Pancreas (tissue), 10 donors: ENCODE results near the gene ATAD3A. TPM values are rescaled to one million over a fixed set of nuclear protein-coding genes. Genes with fewer than 3 reads are reported as not detected.

Experiments
- ATAC-seq, 4 donors: fragments of 200-7000 bp; cut with Tn5 transposase; one replicate each; pipeline versions ENCODE4 v1.8.0 to v1.9.1; 2020; ENCODE audit warnings: mild to moderate bottlenecking in 4 of 4, moderate library complexity in 4 of 4
- DNase-seq, 6 donors: peaks; one replicate each; pipeline ENCODE4 v3.0.0-alpha.2; 2020
- FAIRE-seq: peaks from 2 replicates; lab custom pipeline; 2012; peaks lifted over from hg19 to GRCh38; lab: Jason Lieb, UNC
- H3K27ac ChIP-seq, 4 donors: fragments of 200-600 bp; sonication (generic); 1 replicate in 3 of 4; 2 replicates in 1 of 4; pipeline versions ENCODE4 v1.5.0 to v1.8.0; 2020
- H3K27me3 ChIP-seq, 4 donors: fragments of 200-600 bp; one replicate each; pipeline ENCODE4 v1.8.0; 2021
- H3K36me3 ChIP-seq, 3 donors: fragments of 200-600 bp; sonication (generic) in 1 of 3; one replicate each; pipeline versions ENCODE4 v1.5.0 to v1.8.0; 2020 to 2021
- H3K4me1 ChIP-seq, 3 donors: fragments of 200-600 bp; one replicate each; pipeline ENCODE4 v1.8.0; 2021
- H3K4me3 ChIP-seq, 4 donors: fragments of 200-600 bp; sonication (generic) in 2 of 4; one replicate each; pipeline versions ENCODE4 v1.5.0 to v1.8.0; 2020 to 2021
- H3K9me3 ChIP-seq, 4 donors: fragments of 200-600 bp; one replicate each; pipeline ENCODE4 v1.8.0; 2021
- WGBS, 2 donors: extraction: QIAGEN DNeasy Blood & Tissue Kit; methylation state at CpG; one replicate each; pipeline ENCODE4 v1.1.7; 2013; 5-methylcytosine and 5-hydroxymethylcytosine counted together
- intact Hi-C, 3 donors: fragments of 100-400 bp; cut with DNase I; formaldehyde crosslinking; loops; one replicate each; pipeline versions ENCODE4 v1.11.1 to v1.14.2; 2022
- polyA plus RNA-seq, 2 donors: library from polyadenylated mRNA; stranded (reverse); fragments of 200-250 nt; gene quantifications; one replicate each; pipeline ENCODE4 v1.2.3, GENCODE V29; 2013
- total RNA-seq, 6 donors: library from RNA; stranded (reverse); fragmentation: NEBNext Ultra II Directional in 4 of 6; extraction: Animal tissue kit (Norgen Biotek cat#: 25700) in 4 of 6; gene quantifications; one replicate each; pipeline versions ENCODE4 v1.2.1 to v1.2.4, GENCODE V29; 2021 to 2023
- TF ChIP-seq, protein P1 (sequence below), 4 donors: fragments of 200-600 bp; sonication (generic) in 3 of 4; IDR thresholded peaks; one replicate each; pipeline versions ENCODE4 v1.5.0 to v1.8.0; 2021; ENCODE audit warnings: antibody characterized with exemption in 4 of 4
- donor health status: healthy with polysubstance abuse.
- donor health status: DM: no; HTN: no; CAD: no; lungs with moderate emphysema.
- donor health status: DM: no; HTN: no; CAD: no.
- donor health status: control.
- donor health status: control.
- donor health status: Bipolar disorder and iron deficiency.
- donor health status: DM: yes; HTN: yes; CAD: no.
- donor health status: DM: no; HTN: no; CAD: no.
- donor health status: DM: no; HTN: no; CAD: no.
- donor health status: DM: yes; HTN: yes; CAD: no.

ATAD3A gene
- total and polyA plus RNA-seq, 8 donors = 8.0 to 33.8 (median 17.1) TPM

DNA sequence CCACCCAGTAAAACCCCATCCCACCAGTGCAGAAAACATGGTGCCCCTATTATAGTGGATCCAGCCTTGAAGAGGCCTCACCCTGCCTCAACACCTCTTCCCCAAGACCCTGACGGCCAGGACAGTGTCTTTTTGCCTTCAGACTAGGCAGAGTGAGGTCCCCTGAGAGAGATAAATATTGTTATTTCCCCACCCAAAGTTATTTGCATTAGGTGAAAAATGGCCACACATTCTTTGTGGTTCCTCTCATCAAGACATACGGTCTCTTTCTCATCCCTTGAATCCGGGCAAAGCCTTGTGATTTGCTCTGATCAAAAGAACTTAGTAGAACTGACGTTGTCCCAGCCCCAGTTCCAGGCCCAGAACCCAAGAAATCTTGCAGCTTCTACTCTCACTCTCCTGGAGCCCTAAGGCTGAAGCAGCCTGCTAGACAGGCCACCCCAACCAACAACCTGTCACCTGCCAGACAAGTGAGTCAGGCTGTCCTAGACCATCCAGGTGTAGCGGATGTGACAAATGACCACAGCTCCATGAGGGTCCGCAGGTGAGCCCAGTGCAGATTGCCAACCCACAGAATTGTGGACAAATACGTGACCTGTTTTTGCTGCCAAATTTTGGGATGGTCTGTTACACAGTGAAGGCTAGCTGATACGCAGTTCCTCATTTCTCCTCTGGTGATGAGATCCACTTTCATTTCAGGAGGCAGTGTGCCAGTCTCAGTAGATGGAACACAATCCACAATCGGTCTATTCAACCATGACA, 70.8 kb downstream of the ATAD3A start:
- no peaks in the 10 kb centered on the region for H3K9me3 ChIP-seq
- no peak overlapping the region for H3K4me3 ChIP-seq
- no peak for ATAC-seq
- intact Hi-C loops = no loop called here
- H3K36me3 ChIP-seq = no peaks in the 10 kb centered on the region
- no peak for FAIRE-seq
- H3K27ac ChIP-seq = no peak overlapping the region
- WGBS, 2 donors = 64 to 71% methylated on average over 9 of the region's 9 CpGs
- peak in 1 of 6 donors; percentile 3 for DNase-seq
- no peaks in the 10 kb centered on the region for H3K4me1 ChIP-seq
- no peaks in the 10 kb centered on the region for H3K27me3 ChIP-seq
- TF ChIP-seq, protein P1, sequence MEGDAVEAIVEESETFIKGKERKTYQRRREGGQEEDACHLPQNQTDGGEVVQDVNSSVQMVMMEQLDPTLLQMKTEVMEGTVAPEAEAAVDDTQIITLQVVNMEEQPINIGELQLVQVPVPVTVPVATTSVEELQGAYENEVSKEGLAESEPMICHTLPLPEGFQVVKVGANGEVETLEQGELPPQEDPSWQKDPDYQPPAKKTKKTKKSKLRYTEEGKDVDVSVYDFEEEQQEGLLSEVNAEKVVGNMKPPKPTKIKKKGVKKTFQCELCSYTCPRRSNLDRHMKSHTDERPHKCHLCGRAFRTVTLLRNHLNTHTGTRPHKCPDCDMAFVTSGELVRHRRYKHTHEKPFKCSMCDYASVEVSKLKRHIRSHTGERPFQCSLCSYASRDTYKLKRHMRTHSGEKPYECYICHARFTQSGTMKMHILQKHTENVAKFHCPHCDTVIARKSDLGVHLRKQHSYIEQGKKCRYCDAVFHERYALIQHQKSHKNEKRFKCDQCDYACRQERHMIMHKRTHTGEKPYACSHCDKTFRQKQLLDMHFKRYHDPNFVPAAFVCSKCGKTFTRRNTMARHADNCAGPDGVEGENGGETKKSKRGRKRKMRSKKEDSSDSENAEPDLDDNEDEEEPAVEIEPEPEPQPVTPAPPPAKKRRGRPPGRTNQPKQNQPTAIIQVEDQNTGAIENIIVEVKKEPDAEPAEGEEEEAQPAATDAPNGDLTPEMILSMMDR (IDR thresholded peaks at IDR 0.05) = no peak

GRCh38 chr1:1583347-1584010, 71.5 kb downstream of the ATAD3A start:
- Histone ChIP-seq H3K27ac (no peak overlapping the region), H3K4me3 (no peak overlapping the region), H3K27me3 (no peaks in the 10 kb centered on the region), H3K36me3 (no peaks in the 10 kb centered on the region), H3K4me1 (no peaks in the 10 kb centered on the region), H3K9me3 (no peaks in the 10 kb centered on the region)
- WGBS, 2 donors = 77 to 81% methylated on average over 23 of the region's 23 CpGs
- DNase-seq = peak in 1 of 6 donors; percentile 30
- ATAC-seq = no peak
- FAIRE-seq = no peak
- intact Hi-C loops = no loop called here
- TF ChIP-seq, protein P1 (IDR thresholded peaks at IDR 0.05) = no peak

Other genes starting within 250 kb of the ATAD3A start
- 10 to 100 TPM; 20.8 to 30.4 (median 22.3) TPM for gene UBE2J2, start 238.3 kb upstream of the ATAD3A start, total RNA-seq
- 10 to 100 TPM; 34.1 to 44.5 TPM for gene UBE2J2, start 238.3 kb upstream of the ATAD3A start, polyA plus RNA-seq
- 1 to 10 TPM in 5 of 6 donors, under 1 TPM in 1; 0.66 to 6.1 (median 1.6) TPM for gene SCNN1D, start 231.7 kb upstream of the ATAD3A start, total RNA-seq
- 10 to 100 TPM; 20.6 to 22.0 TPM for gene SCNN1D, start 231.7 kb upstream of the ATAD3A start, polyA plus RNA-seq
- gene ACAP3, start 204.2 kb upstream of the ATAD3A start, total RNA-seq = 10 to 100 TPM; 15.2 to 31.4 (median 18.7) TPM
- 100 to 1,000 TPM in 1 of 2 donors, 10 to 100 TPM in 1; 76.0 to 133 TPM for gene ACAP3, start 204.2 kb upstream of the ATAD3A start, polyA plus RNA-seq
- 10 to 100 TPM in 2 of 6 donors, 1 to 10 TPM in 4; 7.5 to 11.3 (median 9.7) TPM for gene PUSL1, start 203.6 kb upstream of the ATAD3A start, total RNA-seq
- gene PUSL1, start 203.6 kb upstream of the ATAD3A start, polyA plus RNA-seq = 10 to 100 TPM; 14.6 to 23.2 TPM
- gene INTS11, start 187.5 kb upstream of the ATAD3A start, total RNA-seq = 10 to 100 TPM; 33.4 to 60.5 (median 56.8) TPM
- 100 to 1,000 TPM; 268 to 311 TPM for gene INTS11, start 187.5 kb upstream of the ATAD3A start, polyA plus RNA-seq
- gene CPTP, start 187.4 kb upstream of the ATAD3A start, total RNA-seq = 10 to 100 TPM in 5 of 6 donors, 1 to 10 TPM in 1; 8.0 to 14.8 (median 10.7) TPM
- gene CPTP, start 187.4 kb upstream of the ATAD3A start, polyA plus RNA-seq = 10 to 100 TPM; 11.3 to 22.0 TPM
- under 1 TPM; 0.04 to 0.41 (median 0.08) TPM for gene TAS1R3, start 180.9 kb upstream of the ATAD3A start, total RNA-seq
- gene TAS1R3, start 180.9 kb upstream of the ATAD3A start, polyA plus RNA-seq = under 1 TPM; 0.21 to 0.34 TPM
- gene DVL1, start 162.7 kb upstream of the ATAD3A start, total RNA-seq = 10 to 100 TPM; 30.6 to 54.0 (median 48.3) TPM
- 100 to 1,000 TPM in 1 of 2 donors, 10 to 100 TPM in 1; 80.5 to 103 TPM for gene DVL1, start 162.7 kb upstream of the ATAD3A start, polyA plus RNA-seq
- gene MXRA8, start 153.6 kb upstream of the ATAD3A start, total RNA-seq = 10 to 100 TPM in 3 of 6 donors, 1 to 10 TPM in 3; 1.6 to 35.8 (median 7.6) TPM
- 10 to 100 TPM; 16.8 to 17.6 TPM for gene MXRA8, start 153.6 kb upstream of the ATAD3A start, polyA plus RNA-seq
- 10 to 100 TPM; 52.8 to 83.8 (median 57.7) TPM for gene AURKAIP1, start 137.0 kb upstream of the ATAD3A start, total RNA-seq
- gene AURKAIP1, start 137.0 kb upstream of the ATAD3A start, polyA plus RNA-seq = 100 to 1,000 TPM; 150 to 161 TPM
- gene CCNL2, start 112.8 kb upstream of the ATAD3A start, total RNA-seq = 100 to 1,000 TPM in 1 of 6 donors, 10 to 100 TPM in 5; 49.2 to 124 (median 77.1) TPM
- gene CCNL2, start 112.8 kb upstream of the ATAD3A start, polyA plus RNA-seq = 100 to 1,000 TPM; 270 to 409 TPM
- gene MRPL20, start 104.9 kb upstream of the ATAD3A start, total RNA-seq = 10 to 100 TPM; 42.1 to 71.8 (median 49.1) TPM
- 100 to 1,000 TPM in 1 of 2 donors, 10 to 100 TPM in 1; 69.0 to 121 TPM for gene MRPL20, start 104.9 kb upstream of the ATAD3A start, polyA plus RNA-seq
- 10 to 100 TPM in 3 of 6 donors, 1 to 10 TPM in 3; 2.3 to 16.1 (median 10.7) TPM for gene ANKRD65, start 90.9 kb upstream of the ATAD3A start, total RNA-seq
- gene ANKRD65, start 90.9 kb upstream of the ATAD3A start, polyA plus RNA-seq = 10 to 100 TPM; 22.1 to 41.8 TPM
- gene VWA1, start 76.5 kb upstream of the ATAD3A start, total RNA-seq = 100 to 1,000 TPM in 2 of 6 donors, 10 to 100 TPM in 4; 25.4 to 138 (median 52.9) TPM
- gene VWA1, start 76.5 kb upstream of the ATAD3A start, polyA plus RNA-seq = 10 to 100 TPM; 53.3 to 58.7 TPM
- gene ATAD3C, start 62.5 kb upstream of the ATAD3A start, total RNA-seq = 1 to 10 TPM; 2.4 to 9.5 (median 5.8) TPM
- 10 to 100 TPM; 11.4 to 22.0 TPM for gene ATAD3C, start 62.5 kb upstream of the ATAD3A start, polyA plus RNA-seq
- gene ATAD3B, start 40.4 kb upstream of the ATAD3A start, total RNA-seq = 10 to 100 TPM in 4 of 6 donors, 1 to 10 TPM in 2; 4.4 to 14.1 (median 11.5) TPM
- 10 to 100 TPM; 57.2 to 78.9 TPM for gene ATAD3B, start 40.4 kb upstream of the ATAD3A start, polyA plus RNA-seq
- 1 to 10 TPM in 1 of 6 donors, under 1 TPM in 4, not detected in 1; 0.22 to 1.0 (median 0.49) TPM for gene TMEM240, start 28.5 kb downstream of the ATAD3A start, total RNA-seq
- gene TMEM240, start 28.5 kb downstream of the ATAD3A start, polyA plus RNA-seq = 1 to 10 TPM; 2.5 to 3.6 TPM
- 10 to 100 TPM; 49.2 to 63.2 (median 54.4) TPM for gene SSU72, start 62.7 kb downstream of the ATAD3A start, total RNA-seq
- 10 to 100 TPM; 57.9 to 74.3 TPM for gene SSU72, start 62.7 kb downstream of the ATAD3A start, polyA plus RNA-seq
- gene FNDC10, start 88.0 kb downstream of the ATAD3A start, total RNA-seq = 1 to 10 TPM in 2 of 6 donors, under 1 TPM in 4; 0.28 to 2.4 (median 0.71) TPM
- 1 to 10 TPM; 1.6 to 2.3 TPM for gene FNDC10, start 88.0 kb downstream of the ATAD3A start, polyA plus RNA-seq
- 10 to 100 TPM; 27.4 to 60.8 (median 32.4) TPM for gene MIB2, start 103.3 kb downstream of the ATAD3A start, total RNA-seq
- 100 to 1,000 TPM; 140 to 253 TPM for gene MIB2, start 103.3 kb downstream of the ATAD3A start, polyA plus RNA-seq
- 1 to 10 TPM in 3 of 6 donors, under 1 TPM in 3; 0.46 to 6.9 (median 1.6) TPM for gene MMP23B, start 120.0 kb downstream of the ATAD3A start, total RNA-seq
- gene MMP23B, start 120.0 kb downstream of the ATAD3A start, polyA plus RNA-seq = 10 to 100 TPM in 1 of 2 donors, 1 to 10 TPM in 1; 1.1 to 12.3 TPM
- 10 to 100 TPM in 4 of 6 donors, 1 to 10 TPM in 2; 9.0 to 11.1 (median 10.6) TPM for gene CDK11B, start 146.8 kb downstream of the ATAD3A start, total RNA-seq
- gene CDK11B, start 146.8 kb downstream of the ATAD3A start, polyA plus RNA-seq = 10 to 100 TPM; 28.8 to 31.8 TPM
- gene SLC35E2B, start 180.6 kb downstream of the ATAD3A start, total RNA-seq = 10 to 100 TPM; 12.1 to 45.4 (median 24.0) TPM
- gene SLC35E2B, start 180.6 kb downstream of the ATAD3A start, polyA plus RNA-seq = 10 to 100 TPM; 23.4 to 26.0 TPM
- 10 to 100 TPM; 13.2 to 22.0 (median 16.7) TPM for gene CDK11A, start 212.2 kb downstream of the ATAD3A start, total RNA-seq
- gene CDK11A, start 212.2 kb downstream of the ATAD3A start, polyA plus RNA-seq = 100 to 1,000 TPM in 1 of 2 donors, 10 to 100 TPM in 1; 63.5 to 111 TPM